Neural progenitor cell (in vitro differentiated cells): ENCODE data around the gene RNF217.

ENCODE experiments used
- CTCF ChIP-seq: fragments of 200-600 bp; sonication (generic); IDR thresholded peaks from 2 replicates; pipeline ENCODE4 v1.5.1; 2017; ENCODE audit warnings: antibody characterized with exemption, mild to moderate bottlenecking
- EZH2 ChIP-seq: fragments of 200-600 bp; sonication (generic); IDR thresholded peaks from 2 replicates; pipeline ENCODE4 v1.6.1; 2017; ENCODE audit warnings: antibody characterized with exemption, mild to moderate bottlenecking, moderate library complexity
- EZH2phosphoT487 ChIP-seq: fragments of 200-600 bp; sonication (generic); IDR thresholded peaks from 2 replicates; pipeline ENCODE4 v1.6.1; 2017; ENCODE audit warnings: antibody characterized with exemption

GRCh38 chr6:125123051-125123450, 160.8 kb downstream of the RNF217 start:
- TF ChIP-seq CTCF: no peak
- no peak for TF ChIP-seq EZH2
- no peak for TF ChIP-seq EZH2phosphoT487
